ENCODE data around the gene WWOX. TPM values are rescaled to one million over a fixed set of nuclear protein-coding genes. Genes with fewer than 3 reads are reported as not detected.

WWOX gene
- total RNA-seq, 3 donors from 2014 or later, result 11.7 to 18.0 (median 13.8) TPM

- ATAC-seq (no peak), DNase-seq (no peak)
- TF ChIP-seq CTCF (IDR thresholded peaks at IDR 0.05), result no peak
- intact Hi-C loops (cut with DNase I, micrococcal nuclease), result no loop called here
- Histone ChIP-seq H3K4me3 (no peak overlapping the region), H3K36me3 (ENCODE audit: low read depth) (no peaks in the 10 kb centered on the region), H3K4me1 (ENCODE audit: low read depth) (no peaks in the 10 kb centered on the region), H3K9me3 (no peaks in the 10 kb centered on the region)
Measured at GRCh38 chr16:78961464-78961863, 862.0 kb downstream of the WWOX start.

- DNase-seq (no peak), ATAC-seq (no peak)
- intact Hi-C loops (cut with DNase I, micrococcal nuclease), result no loop called here
- Histone ChIP-seq H3K4me1 (ENCODE audit: low read depth) (no peaks in the 10 kb centered on the region), H3K9me3 (no peaks in the 10 kb centered on the region), H3K36me3 (ENCODE audit: low read depth) (no peaks in the 10 kb centered on the region), H3K4me3 (no peak overlapping the region)
- no peak for TF ChIP-seq CTCF (IDR thresholded peaks at IDR 0.05)
Measured at GRCh38 chr16:78962457-78962929, 863.0 kb downstream of the WWOX start.

- Histone ChIP-seq H3K4me3 (no peak overlapping the region), H3K36me3 (ENCODE audit: low read depth) (no peaks in the 10 kb centered on the region), H3K4me1 (ENCODE audit: low read depth) (no peaks in the 10 kb centered on the region), H3K9me3 (no peaks in the 10 kb centered on the region)
- intact Hi-C loops (cut with DNase I, micrococcal nuclease), result no loop called here
- DNase-seq (no peak), ATAC-seq (no peak)
- TF ChIP-seq CTCF (IDR thresholded peaks at IDR 0.05), result no peak
Measured at GRCh38 chr16:78967948-78968347, 868.5 kb downstream of the WWOX start.

GRCh38 chr16:78969721-78970120 lies 870.3 kb downstream of the WWOX start:
- ATAC-seq, result no peak
- intact Hi-C loops (cut with DNase I, micrococcal nuclease), result no loop called here
- no peaks in the 10 kb centered on the region for H3K4me1 ChIP-seq (ENCODE audit: low read depth)
- H3K9me3 ChIP-seq, result no peaks in the 10 kb centered on the region
- no peak for TF ChIP-seq CTCF (IDR thresholded peaks at IDR 0.05)
- no peak for DNase-seq
- no peaks in the 10 kb centered on the region for H3K36me3 ChIP-seq (ENCODE audit: low read depth)
- no peak overlapping the region for H3K4me3 ChIP-seq

GRCh38 chr16:78970650-78971049 lies 871.2 kb downstream of the WWOX start:
- Histone ChIP-seq H3K36me3 (ENCODE audit: low read depth) (no peaks in the 10 kb centered on the region), H3K9me3 (no peaks in the 10 kb centered on the region), H3K4me3 (no peak overlapping the region), H3K4me1 (ENCODE audit: low read depth) (no peaks in the 10 kb centered on the region)
- intact Hi-C loops (cut with DNase I, micrococcal nuclease), result no loop called here
- DNase-seq (no peak), ATAC-seq (no peak)
- TF ChIP-seq CTCF (IDR thresholded peaks at IDR 0.05), result no peak

GRCh38 chr16:78972006-78972405 lies 872.6 kb downstream of the WWOX start:
- no peaks in the 10 kb centered on the region for H3K9me3 ChIP-seq
- H3K4me3 ChIP-seq, result no peak overlapping the region
- TF ChIP-seq CTCF (IDR thresholded peaks at IDR 0.05), result no peak
- no peak for DNase-seq
- no peaks in the 10 kb centered on the region for H3K4me1 ChIP-seq (ENCODE audit: low read depth)
- no peaks in the 10 kb centered on the region for H3K36me3 ChIP-seq (ENCODE audit: low read depth)
- intact Hi-C loops (cut with DNase I, micrococcal nuclease), result no loop called here
- no peak for ATAC-seq
